HG03342 (cell line): ENCODE measurements around the gene BCL2.
"Not testable (repeated sequence)": the region's sequence is repeated elsewhere in the genome, so short reads cannot be mapped to it uniquely, and the experiment has no call there.

Experiments
- ATAC-seq: cut with Tn5 transposase; IDR thresholded peaks from one replicate; pipeline ENCODE4 v1.9.1; 2021; ENCODE audit warnings: mild to moderate bottlenecking, moderate library complexity; ENCODE audit not compliant: unreplicated experiment

The BCL2 gene

GRCh38 chr18:63207143-63207790, 112.3 kb downstream of the BCL2 start:
- no peak for ATAC-seq

DNA sequence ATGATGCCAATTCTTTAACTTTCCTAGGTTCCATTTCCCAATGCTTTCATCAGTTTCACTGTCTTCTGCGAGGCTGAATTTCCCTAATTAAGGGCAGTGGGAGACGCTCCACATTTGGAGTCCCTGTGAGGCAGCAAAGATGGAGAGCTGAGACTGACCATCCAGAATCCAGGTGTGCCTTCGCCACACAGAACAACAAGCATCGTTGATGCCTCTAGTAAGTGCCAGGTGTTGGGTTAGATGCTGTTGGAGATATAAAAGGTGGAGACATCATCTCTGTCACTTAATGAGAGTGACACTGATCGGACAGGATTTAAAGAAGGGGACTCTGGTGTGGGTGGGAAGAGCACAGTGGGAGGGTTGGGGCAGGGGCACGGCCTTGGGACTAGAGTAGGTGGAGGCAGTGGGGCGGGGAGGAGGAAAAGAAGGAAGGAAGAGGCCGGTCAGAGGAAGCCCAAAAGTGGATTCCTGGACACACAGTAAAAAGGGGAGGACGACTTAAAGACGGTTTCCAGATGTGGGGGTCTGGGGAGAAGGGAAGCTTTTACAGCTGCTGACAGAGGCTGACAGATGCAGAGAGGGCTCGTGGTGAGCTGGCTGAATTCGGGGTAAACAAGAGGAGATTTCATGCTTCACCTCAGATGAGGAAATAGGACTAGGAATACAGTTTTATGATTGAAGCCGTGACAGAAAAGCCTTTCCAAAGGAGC, 113.0 kb downstream of the BCL2 start:
- no peak for ATAC-seq

DNA sequence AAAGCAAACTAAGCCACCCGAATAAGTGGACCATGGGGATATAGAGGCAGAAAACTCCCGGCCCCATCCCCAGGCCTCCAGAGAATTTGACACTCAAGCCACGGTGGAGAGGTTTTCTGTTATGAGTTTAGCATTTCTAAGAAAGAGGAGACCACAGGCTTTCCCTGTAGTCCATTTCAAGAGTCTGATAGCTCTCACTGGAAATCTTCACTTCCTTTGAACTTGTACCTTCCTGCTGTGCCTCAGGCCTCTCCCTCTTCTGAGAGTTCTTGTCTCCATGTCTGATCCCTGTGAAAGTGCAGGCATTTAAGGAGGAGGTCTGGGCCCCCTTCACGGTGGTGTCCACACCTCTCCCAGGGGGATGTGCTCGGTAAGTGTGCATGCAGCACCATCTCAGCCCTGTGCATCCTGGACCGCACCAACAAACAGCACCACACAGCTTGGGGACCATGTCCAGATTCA, 113.7 kb downstream of the BCL2 start:
- ATAC-seq, result no peak

DNA sequence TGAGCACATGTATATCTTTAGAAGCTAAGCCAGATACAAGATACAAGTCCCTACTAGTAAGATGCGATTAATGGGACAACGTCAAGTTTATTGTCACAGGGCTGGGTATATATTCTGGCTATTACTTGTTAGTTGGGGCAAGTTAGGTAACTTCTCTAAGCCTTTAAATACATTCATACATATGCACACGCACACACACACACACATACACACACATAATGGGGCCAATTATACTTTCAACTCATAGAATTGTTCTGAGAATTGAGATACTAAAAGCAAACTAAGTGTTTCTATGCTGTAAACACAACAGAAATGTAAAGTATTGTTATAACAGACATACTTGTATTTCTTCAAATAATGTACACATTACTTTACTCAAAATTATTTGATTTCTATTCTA, 116.1 kb downstream of the BCL2 start:
- ATAC-seq, result no peak

- ATAC-seq, result no peak
Observed at GRCh38 chr18:63202828-63203227, 116.7 kb downstream of the BCL2 start.

DNA sequence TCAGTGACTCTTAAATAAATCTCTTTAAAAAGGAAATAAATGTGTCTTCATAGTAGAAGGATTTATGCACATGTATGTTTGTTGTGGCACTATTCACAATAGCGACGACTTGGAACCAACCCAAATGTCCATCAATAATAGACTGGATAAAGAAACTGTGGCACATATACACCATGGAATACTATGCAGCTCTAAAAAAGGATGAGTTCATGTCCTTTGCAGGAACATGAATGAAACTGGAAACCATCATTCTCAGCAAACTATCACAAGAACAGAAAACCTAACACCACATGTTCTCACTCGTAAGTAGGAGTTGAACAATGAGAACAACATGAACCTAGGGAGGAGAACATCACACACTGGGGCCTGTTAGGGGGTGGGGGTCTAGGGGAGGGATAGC, 118.1 kb downstream of the BCL2 start:
- not testable (repeated sequence) for ATAC-seq

GRCh38 chr18:63199743-63200241, 119.8 kb downstream of the BCL2 start:
- no peak for ATAC-seq

- no peak for ATAC-seq
Observed at GRCh38 chr18:63198868-63199742, 120.5 kb downstream of the BCL2 start.

DNA sequence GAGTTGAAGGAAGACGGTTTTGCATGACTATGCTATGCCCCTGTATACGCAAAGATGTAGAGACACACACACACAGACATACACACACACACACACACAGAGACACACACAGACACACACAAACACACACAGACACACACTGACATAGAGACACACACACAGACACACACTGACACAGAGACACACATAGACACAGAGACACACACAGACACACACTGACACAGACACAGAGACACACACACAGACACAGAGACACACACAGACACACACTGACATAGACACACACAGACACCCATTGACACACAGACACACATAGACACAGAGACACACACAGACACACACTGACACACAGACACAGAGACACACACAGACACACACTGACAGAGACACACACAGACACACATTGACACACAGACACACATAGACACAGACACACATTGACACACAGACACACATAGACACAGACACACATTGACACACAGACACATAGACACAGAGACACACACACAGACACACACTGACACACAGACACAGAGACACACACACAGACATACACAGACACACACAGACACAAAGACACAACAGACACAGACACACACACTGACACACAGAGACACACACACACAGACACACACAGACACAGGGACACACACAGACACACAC, 121.3 kb downstream of the BCL2 start:
- no peak for ATAC-seq

- ATAC-seq, result no peak
Observed at GRCh38 chr18:63197246-63197869, 122.2 kb downstream of the BCL2 start.

DNA sequence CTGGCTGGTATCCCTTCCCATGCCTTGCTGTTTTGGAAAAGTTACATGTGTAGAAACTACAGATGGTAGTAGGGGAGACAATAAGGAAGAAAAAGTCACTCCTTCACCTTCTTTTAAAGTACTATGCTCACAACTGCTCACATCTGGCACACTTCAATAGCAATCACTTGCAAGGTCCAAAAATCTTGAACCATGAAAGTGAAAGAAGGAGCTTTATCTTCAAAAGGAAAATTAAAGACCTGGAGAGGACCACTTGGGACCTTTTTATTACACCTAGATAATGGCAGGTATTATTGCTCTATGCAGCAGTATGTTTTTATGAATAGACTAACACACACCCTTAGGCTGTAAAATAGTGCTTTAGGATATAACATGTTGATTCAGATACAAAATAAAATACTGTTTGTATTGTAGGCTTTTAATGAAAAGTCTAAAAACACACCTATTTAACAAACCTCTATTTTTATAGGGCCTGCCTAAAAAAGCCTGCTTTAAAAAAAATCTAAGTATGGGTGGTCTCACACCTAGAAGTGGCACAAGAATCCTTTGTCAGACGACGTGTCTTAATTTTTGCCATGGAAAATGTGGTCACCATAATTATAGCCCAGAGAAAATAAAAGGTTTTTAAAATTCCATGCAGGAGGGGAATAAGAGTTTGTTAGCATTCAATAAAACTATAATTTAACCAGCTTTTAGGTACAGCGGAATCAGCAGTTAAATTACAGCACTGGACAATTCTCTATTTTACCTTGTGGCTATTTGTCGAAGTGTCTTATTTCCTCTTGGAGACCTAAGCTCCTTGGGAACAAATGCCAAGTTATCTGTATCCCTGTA, 124.0 kb downstream of the BCL2 start:
- ATAC-seq, result no peak

DNA sequence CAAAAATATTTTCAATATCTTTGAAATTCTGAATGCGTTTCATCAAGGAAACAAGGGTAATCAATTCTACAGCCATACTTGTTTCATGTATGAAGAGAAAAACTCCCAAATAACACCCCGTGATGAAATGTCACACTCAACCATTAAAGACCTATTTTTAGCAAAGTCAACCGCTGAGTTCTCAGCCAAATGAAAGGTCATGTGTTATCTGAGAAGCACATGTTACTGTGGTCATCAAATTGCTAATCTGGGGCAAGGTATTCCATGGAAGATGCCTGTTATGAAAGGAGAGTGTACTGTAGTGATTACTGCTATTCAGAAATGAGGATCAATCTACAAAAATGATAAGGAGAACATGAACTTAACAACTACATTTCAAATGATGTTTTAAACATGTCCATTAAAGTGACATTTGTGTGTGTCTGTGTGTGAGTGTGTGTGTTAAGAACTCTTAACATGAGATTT, 126.7 kb downstream of the BCL2 start:
- peak; percentile 60 for ATAC-seq

DNA sequence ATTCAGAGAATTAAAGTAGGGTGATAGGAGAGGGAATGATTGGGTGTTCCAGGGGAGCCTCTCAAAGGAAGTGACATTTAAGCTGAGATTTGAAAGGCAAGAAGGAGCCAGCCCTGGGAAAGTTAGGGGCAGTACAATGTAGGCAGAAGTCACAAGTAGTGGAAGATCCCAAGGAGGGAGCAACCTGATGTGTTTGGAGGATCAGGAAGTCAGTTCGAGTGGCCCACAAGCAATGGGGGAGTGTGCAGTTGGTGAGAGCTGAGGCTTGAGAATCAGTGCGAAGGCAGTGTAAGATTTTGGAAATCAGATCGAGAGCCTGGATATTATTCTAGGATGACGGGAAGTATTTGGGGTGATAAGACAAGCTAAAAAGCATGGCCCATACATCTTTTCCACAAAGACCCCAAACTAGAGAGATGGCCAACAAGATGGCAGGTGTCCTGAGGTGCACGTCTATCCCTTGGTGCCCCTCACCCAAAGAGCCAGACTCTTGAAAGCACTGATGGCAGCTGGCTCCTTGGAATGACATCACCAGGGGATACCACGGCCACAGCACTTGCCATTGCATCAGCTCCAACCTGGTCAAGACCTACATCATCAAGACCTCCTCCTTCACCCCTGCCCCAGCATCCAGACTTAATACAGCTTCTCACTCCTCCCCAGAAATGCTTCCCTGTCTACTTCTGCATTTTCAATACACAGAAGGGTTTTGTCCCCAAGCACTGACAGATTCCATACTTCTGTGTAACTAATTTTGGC, 127.3 kb downstream of the BCL2 start:
- ATAC-seq, result peak; percentile 46

DNA sequence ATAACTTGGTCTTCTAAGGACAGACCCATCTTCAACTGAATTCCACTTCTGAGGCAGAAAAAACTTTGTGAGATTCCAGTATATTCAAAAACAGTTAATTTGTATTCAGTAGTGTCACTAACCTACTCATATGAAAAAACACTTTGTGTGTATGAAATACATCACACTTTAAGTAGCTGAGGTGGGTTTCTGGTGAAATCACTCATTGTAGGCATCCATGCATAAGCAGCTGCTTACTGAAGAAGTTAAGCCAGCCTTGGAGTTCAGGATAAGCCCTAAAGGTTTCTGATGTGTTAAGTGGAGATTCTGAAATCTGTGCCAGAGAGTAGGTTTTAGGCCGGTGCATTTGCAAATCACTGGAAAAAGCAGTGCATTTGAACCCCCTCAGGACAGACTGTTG, 128.2 kb downstream of the BCL2 start:
- ATAC-seq, result no peak

- ATAC-seq, result not testable (repeated sequence)
Observed at GRCh38 chr18:63190838-63191237, 128.7 kb downstream of the BCL2 start.

GRCh38 chr18:63189817-63190216, 129.8 kb downstream of the BCL2 start:
- no peak for ATAC-seq

GRCh38 chr18:63189041-63189440, 130.5 kb downstream of the BCL2 start:
- no peak for ATAC-seq

- no peak for ATAC-seq
Observed at GRCh38 chr18:63187791-63188460, 131.6 kb downstream of the BCL2 start.
